GM18520 (cell line): ENCODE measurements around the gene METRNL.
"Not testable (repeated sequence)": the region's sequence is repeated elsewhere in the genome, so short reads cannot be mapped to it uniquely, and the experiment has no call there.

Experiments
- ATAC-seq: cut with Tn5 transposase; IDR thresholded peaks from one replicate; pipeline ENCODE4 v1.9.1; 2021; ENCODE audit not compliant: unreplicated experiment

The METRNL gene

DNA sequence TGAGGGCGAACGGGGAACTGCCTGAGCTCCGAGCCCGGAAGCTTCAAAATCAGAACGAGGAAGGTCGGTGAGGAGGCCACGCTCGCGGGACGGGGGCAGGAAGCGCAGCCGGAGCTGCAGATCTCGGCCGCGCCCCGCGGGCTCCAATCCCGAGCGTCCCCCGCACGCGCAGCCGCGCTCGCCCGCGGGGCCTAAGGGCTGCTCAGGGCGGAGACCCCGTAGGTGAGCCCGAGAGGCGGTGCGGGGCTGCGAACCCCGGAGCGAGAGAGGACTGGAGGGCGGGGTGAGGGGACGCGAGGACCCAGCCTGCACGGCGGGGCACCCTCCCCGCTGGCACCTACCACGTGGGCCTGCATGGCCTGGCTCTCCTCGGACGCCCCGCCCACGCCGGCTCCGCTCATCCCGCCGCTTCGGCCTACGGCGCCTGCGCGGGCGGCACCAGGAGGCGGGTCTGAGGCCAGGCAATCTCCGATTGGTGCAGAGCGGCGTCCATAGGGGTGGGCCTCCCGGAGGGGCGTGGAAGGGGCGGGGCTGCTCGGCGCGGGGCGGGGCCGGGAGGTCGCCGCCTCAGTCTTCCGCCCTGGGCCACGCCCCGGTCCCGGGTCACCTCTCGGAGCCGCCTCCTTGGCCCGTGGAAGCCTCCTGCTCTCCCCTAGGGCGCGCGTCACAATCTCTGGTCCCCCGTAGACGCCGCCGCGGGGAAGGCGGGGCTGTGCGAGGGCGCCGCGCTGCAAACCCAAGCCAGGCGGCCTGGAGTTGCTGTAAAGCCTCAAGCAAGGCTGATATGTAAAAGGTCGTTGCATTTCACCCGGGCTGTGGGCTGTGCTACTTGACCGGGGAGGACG lies 27.8 kb upstream of the METRNL start:
- peak; percentile 91 for ATAC-seq

GRCh38 chr17:83052241-83052564 lies 27.2 kb upstream of the METRNL start:
- ATAC-seq: no peak

GRCh38 chr17:83053021-83053681 lies 26.3 kb upstream of the METRNL start:
- no peak for ATAC-seq

GRCh38 chr17:83053739-83054451 lies 25.5 kb upstream of the METRNL start:
- no peak for ATAC-seq

DNA sequence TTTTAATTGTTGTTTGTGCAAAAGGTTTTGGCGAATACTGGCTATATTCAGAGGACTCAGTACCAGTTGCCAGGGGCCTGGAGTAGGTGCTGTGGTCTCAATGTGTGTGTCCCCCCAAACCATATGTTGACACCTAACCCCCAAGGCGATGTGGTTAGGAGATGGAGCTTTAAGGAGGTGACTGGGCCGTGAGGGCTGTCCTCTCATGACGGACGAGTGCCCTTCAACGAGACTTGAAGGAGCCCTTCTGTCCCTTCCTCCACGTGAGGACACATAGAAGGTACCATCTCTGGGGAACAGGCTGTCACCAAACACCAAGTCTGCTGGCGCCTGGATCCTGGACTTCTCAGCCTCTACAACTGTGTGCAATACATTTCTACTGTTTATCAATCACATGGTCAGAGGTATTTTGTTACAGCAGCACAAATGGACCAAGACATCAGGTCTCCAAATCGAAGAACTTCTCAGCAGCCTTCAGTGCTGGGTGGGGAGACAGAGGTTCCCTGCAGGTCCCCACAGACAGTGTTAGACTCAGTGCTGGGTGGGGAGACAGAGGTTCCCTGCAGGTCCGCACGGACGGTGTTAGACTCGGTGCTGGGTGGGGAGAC lies 24.8 kb upstream of the METRNL start:
- no peak for ATAC-seq

DNA sequence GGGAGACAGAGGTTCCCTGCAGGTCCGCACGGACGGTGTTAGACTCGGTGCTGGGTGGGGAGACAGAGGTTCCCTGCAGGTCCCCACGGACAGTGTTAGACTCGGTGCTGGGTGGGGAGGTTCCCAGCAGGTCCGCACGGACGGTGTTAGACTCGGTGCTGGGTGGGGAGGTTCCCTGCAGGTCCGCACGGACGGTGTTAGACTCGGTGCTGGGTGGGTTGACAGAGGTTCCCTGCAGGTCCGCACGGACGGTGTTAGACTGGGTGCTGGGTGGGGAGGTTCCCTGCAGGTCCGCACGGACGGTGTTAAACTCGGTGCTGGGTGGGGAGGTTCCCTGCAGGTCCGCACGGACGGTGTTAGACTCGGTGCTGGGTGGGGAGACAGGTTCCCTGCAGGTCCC lies 24.2 kb upstream of the METRNL start:
- ATAC-seq: not testable (repeated sequence)

DNA sequence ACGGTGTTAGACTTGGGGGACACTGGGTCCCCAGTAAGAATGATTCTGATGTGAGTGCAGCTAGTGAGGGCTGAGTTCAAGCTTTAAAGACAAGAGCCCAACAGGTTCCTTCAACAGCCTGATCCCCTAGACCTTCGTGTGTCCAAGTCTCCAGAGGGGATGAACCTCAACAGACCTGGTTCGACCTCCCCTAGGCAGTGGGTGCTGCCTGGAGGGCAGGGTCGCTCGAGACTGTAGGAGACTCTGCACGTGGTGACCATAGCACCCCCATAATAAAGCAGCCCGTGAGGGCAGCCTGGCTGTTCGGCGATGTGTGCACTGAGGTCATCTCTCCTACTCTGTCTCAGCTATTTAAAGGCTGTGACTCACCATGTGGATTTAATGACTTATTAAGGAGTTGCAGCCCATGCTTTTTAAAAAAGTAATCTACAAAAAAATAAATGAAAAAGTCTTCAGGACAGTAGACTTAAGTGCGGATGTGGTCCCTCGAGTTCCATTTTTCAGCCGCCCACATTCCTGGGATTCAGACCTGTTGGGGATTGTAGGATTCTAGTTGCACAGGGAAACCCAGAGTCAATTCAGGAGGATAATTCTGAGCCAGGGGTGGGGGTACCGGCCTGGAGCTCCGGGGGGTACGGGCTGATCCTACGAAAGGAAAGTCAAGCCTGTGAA lies 23.4 kb upstream of the METRNL start:
- ATAC-seq: no peak

GRCh38 chr17:83056583-83057396 lies 22.6 kb upstream of the METRNL start:
- no peak for ATAC-seq

GRCh38 chr17:83057397-83057761 lies 22.0 kb upstream of the METRNL start:
- ATAC-seq: no peak

GRCh38 chr17:83057793-83058265 lies 21.6 kb upstream of the METRNL start:
- ATAC-seq: no peak

- ATAC-seq: no peak
Observed at GRCh38 chr17:83058266-83058798, 21.1 kb upstream of the METRNL start.

- ATAC-seq: no peak
Observed at GRCh38 chr17:83061586-83061985, 17.8 kb upstream of the METRNL start.

GRCh38 chr17:83062011-83062817 lies 17.2 kb upstream of the METRNL start:
- no peak for ATAC-seq

DNA sequence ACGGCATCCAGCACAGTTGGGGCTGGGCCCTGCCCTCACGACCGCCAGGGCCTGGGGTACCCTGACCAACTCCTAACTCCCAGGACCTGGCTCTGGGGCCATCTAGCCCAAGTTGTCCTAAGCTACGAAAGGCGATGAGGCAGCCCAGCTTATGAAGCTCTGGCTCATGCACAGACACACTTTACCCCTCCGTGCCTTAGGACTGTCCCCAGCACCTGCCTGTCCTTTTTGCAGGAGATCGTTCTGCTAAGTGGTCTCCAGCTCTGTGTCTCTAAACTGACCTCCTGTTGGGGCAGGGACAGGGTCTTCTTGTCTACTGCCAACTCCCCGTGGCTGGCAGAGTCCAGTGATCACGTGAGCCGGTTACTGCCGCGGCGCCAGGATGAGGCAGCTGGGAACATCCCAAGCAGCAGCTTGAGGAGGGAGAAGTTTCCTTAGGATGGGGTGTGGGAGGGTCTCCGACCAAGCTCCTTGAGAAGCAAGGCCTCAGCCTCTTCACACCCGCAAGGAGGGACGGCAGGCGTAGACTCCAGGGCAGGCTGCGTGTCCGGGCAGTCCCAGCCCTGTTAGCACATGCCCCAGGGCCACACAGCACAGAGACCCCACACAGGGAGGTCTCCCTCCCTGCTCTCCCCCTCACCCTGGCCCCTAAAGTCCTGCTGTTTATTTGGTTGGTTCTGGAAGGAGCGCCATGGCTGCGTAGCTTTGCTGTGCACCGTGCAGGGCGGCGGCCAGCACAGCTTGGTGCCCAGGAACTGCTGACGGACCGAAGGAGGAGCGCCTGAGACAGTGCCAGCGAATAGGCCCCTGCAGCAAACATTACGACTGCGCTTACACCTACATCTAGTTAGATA lies 16.4 kb upstream of the METRNL start:
- ATAC-seq: no peak

DNA sequence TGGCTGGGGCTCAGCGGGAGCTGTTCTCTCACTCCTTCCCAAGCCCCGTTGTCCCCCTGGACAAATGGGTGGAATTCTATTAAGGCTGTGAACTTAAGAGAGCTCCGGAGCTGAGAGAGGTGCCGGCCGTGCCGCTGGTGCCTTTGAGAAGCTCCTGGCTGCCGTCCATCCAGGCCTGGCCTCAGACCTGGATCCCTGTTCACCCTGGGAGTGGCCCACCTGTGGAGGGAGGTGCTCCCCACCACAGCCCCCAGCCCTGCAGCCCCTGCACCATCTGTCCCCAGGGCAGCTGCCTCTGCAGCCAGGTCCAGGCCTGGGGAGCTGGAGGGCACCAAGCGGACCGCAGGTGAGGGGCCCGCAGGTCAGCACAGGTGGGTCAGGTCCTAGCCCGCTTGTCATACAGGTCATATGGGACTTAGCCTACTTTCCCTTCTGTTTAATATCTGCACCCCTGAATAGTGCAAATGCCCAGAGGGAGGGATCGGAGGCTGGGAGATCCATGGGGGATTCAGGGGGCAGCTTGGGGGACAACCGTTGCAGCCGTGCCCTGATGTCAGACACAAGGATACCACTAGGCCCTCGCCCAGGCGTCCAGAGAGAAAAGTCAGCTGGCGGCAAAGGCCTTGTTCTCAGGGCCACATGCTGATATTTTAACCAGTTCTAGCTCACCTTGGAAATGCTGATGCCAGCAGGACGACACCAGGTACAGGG lies 15.2 kb upstream of the METRNL start:
- ATAC-seq: no peak

DNA sequence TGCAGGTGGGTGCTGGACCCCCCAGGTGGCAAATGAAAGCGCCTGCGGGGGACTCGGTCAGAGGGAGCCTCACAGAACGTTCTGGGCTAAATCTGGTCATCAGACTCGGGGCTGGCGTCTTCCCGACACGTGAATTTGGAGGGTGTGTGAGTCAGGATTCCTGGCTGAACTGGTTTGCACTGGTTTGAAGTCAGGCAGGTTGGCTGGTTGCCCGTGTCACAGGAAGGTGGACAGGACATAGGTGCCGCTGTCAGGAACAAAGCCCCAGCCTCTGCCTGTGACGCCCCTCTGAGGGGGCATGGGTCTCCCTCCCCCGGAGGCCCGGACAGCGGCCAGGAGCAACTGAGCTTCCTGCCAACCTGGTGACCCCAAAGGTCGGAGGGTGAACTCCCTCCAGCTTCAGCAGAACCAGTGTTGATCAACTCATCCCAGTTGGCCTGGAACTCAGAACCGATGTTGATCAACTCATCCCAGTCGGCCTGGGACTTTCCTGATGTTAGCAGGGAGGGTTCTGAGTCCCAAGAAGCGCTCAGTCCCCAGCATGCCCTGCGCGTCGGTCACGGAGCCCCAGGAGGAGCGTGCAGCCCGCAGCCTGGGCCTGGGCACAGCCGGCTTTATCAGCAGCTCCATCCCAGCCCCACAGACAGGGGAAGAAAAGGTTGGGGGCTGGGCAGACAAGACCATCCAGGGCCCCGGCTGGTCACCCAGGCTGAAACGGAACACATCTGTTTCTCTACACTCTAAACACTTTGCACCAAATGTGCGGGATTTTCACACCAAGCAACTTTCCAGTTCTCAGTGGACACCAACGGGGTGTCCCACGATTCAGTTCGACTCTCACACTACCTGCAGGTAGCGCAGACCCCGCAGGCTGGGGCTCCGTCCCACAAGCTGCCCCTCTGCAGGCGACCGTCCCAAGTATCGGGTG lies 14.4 kb upstream of the METRNL start:
- no peak for ATAC-seq
